HG02981 (cell line): ENCODE results near the gene NAP1L4.

Experiments
- ATAC-seq: cut with Tn5 transposase; IDR thresholded peaks from one replicate; pipeline ENCODE4 v1.9.1; 2021; ENCODE audit warnings: mild to moderate bottlenecking, moderate library complexity; ENCODE audit not compliant: unreplicated experiment

NAP1L4 gene

DNA sequence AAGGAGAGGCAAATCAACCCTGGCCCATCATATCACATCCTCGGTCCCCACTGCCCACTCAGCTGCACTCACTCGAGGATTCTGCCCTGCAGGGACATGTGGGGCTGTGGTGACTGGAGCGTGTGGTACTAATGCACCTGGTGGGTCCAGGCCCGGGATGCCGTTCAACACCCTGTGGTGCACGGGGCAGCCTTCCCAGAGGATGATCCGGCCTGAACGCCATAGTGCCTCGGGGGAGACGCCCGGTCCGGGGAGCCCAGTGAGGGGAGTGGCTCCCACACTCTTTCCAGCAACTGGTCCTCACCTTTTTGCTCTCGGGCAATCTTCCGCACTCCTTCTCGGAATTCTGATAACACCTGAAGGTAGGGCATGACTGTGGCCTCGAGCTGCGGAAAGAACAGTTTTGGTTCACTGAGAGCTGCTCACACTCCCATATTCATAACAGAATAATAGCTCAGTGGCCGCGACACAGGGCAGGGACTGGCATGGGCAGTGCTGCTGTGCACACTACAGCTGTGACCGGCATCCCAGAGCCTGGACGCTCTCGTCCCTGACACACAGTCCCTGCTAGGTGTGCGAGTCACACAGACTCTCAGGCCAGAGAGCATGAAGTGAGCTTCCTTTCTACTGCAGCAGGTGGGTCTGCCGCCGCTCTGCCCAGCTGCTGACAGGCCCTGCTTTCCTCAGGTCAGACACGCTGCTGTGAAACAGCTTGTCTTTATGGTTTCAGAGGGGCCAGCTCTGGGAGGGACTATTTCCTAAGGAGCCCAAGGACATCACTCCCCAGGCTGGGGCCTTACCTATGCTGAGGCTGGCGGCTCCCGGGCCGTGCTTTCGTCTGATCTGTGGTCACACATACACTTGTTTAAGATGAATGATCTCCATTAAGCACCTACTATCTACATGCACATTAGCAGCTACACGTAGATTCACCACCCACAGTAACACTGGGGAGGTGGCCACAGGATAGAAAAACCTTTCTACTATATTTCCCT is 20.1 kb upstream of the NAP1L4 start:
- no peak for ATAC-seq

GRCh38 chr11:3010521-3011275 is 18.6 kb upstream of the NAP1L4 start:
- ATAC-seq: no peak

DNA sequence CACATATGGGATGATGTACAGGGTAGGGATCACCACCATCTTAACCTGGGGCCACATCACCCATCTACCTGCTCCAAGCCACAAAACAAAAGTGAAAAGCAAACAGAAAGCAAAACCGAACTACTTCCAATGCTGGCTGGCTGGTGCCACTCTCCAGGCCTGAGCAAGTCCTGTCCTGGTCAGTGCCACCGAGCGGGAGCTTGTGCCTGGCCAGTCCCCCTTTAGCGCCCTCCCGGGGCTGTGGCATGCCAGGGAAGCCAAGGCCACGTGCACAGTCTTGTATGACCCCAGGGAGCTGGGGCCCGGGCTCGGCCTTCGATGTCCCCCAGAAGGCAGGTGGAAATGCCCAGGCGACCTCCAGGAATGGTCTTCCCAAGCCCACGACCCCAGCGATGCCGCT is 17.9 kb upstream of the NAP1L4 start:
- ATAC-seq: no peak

DNA sequence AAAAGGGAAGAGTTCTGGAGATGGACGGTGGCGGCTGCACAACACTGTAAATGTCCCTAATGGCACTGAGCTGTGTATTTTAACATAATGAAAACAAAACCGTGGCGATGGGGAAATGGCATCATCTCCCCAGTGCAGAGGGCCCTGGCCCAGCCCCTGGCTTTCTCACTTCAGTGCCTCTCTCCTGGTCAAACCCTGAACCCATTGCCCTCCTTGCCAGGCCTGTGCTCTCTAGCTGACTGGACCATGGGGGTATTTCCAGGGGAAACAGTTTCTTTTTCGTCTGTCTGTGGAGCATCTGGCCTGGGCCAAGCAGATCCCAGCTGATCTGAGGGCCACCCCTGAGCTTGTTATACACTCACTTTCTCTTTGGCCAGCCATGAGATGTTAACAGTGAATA is 17.4 kb upstream of the NAP1L4 start:
- ATAC-seq: no peak

DNA sequence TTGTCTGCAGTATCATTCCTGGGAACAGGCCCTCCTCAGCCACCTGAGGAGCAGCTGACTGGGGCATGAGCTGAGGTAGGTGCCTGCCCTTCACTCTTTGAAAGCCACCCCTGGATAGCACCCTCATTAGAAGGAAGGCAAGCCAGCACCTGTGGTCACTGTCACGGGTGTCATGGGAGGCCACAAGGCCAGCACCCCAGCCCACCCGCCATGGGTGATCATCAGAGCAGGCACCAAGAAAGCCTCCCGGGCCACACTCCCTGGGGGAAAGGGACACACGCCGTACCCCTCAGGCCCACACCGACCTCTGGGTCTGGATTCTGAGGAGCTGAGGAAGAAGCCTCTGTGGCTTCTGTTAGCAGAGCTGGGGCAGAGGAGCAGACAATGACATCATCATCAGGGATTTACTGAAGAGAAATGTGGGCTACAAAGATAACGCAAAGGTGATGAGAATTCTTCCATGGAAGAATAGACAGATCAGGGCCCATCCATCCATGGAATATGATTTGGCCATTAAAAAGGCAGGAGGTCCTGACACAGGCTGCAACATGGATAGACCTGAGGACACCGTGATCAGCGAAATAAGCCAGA is 16.7 kb upstream of the NAP1L4 start:
- ATAC-seq: no peak

DNA sequence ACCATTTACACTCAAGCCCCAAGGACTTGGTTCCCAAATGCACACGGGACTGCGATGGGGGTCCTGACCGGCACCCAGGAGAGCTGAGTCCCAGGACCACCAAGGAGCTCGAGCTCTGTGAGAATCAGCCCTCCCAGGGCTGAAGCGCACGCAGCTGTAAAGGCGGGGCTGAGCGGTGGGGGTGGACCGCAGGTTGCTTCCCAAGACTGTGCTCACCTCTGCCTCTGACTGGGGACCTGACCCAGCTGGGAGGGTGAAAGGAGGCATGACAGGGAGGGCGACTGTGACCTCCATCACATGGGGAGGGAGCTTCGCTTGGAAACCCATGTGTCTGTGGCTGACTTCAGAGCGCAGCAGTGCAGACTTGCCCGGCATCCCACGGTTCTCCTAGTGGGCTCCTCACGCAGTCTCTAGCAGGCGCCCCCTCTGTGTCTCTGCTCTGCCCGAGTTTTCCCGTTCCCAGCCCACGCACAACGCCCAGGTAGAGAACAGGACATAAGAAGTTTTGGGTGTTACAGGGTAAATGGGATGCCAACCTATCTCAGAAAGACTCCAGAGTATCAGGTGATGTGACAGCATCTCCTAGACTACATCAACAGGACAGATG is 15.4 kb upstream of the NAP1L4 start:
- no peak for ATAC-seq

- no peak for ATAC-seq
Observed at GRCh38 chr11:3006505-3007260, 14.6 kb upstream of the NAP1L4 start.

GRCh38 chr11:3004481-3004880 is 12.4 kb upstream of the NAP1L4 start:
- ATAC-seq: no peak

DNA sequence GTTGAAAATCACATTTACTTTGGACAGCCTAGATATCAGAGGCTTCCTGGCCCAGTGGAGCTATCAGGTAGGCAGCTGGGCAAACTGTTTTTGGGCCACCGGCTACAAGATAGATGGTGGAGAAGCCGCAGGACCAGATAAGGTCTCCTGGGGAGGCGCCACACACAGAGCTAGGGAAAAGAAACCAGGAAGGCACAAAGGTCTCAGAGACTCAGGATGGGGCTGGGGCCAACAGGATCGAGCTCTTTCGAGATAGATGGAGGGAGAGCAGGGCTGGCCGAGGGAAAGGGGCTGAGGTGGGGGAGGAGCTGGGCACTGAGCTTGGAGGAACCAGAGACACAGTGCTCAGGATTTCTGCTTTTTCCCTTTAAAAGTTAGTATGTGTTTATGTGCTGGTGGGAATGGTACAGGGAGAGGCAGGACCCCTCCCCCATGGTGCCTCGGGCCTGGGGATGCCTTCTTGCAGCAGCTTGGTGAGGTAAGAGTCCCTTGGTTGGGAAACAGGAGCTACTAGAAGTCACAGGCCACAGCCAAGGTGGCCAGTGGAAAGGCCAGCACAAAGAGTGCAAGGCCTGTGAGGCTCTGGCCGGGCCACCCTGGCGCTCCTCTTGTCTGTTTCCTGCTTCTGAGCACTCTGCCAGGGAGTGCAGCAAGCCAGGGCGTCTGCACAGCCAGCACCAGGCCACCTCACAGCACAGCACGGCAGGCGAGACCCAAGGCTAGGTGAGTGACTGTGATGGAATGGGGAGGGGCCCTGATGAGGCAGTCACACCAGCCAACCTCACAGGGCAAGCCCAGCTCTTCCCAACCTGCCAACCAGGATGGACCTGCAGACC is 11.5 kb upstream of the NAP1L4 start:
- ATAC-seq: no peak

GRCh38 chr11:3002871-3003270 is 10.7 kb upstream of the NAP1L4 start:
- no peak for ATAC-seq

GRCh38 chr11:3002351-3002861 is 10.3 kb upstream of the NAP1L4 start:
- ATAC-seq: no peak

GRCh38 chr11:3001496-3001895 is 9.4 kb upstream of the NAP1L4 start:
- no peak for ATAC-seq

DNA sequence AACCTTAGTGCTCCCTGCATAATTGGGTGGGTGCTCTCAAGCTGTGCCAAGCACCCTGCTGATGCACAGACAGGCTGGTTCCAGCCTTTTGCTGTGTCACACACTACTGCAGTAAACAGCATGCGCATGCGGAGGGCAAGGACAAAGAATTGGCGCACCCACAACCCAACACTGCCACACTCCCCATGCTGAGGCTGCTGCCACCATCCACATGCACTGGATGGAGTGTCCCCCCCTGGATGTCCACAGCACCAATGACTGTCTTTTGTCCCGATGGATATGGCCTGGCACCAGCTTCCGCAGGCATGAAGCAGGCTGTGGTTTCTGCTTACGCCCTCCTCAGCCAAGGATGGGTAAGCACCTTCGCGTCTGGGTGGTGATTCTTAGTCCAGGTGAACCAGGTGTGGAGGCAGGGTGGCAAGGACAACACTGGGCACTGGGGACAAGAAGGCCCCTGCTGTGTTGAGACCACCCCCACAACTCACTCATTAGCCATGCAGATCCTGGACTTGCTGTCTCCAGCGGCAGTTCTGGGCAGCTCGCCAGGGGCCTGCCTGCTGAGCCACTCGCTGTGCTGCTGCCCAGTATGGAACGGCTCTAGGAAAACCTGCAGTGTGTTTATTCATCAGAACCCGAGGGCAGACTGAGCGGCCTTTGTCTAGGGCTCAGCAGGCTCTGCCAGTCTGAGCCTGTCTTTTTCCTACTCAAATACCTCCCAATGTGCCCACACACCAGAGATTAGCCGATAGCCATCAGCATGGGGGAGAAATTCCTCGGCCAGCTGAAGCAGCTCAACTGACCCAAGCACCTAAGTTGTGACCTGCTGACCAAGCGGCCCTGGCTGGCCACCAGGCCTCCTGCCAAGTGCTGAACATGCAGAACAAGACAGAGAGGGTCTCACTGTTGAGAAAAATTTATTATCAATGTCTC is 8.2 kb upstream of the NAP1L4 start:
- ATAC-seq: no peak

GRCh38 chr11:2999464-2999998 is 7.4 kb upstream of the NAP1L4 start:
- ATAC-seq: no peak

DNA sequence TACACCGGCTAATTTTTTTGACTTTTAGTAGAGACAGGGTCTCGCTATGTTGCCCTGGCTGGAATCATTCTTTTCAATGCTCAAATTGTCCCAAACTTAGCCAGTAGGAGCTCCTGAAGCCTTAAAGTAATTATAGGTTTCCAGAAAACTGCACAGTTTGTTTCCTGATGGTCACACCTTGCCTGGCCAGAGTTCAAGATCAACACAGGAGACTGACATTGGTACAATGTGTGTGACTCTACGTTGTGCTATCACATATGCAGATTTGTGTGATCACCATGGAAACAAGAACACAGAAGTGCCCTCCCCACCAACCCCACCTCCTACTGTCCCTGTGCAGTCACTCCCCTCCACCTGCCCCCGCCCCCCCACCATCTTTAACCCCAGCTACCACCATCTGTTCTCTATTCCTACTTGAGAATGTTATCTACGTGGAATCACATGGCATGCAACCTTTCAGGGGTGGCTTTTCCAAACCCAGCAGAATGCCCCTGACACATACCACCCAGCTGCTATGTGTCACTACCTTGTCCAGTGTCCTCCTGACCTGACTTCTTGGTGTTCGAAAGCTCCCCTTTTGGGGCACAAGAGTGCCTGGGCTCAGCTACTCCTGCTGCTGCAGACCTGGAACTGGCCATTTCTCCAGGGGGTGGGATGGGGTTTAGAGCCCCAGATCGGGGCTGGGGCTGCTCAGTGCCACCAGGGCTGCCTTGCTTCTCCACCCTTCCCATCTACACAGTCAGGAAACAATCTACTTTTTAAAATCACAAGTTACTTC is 6.1 kb upstream of the NAP1L4 start:
- ATAC-seq: no peak

GRCh38 chr11:2997406-2997805 is 5.3 kb upstream of the NAP1L4 start:
- no peak for ATAC-seq

- ATAC-seq: no peak
Observed at GRCh38 chr11:2996976-2997375, 4.8 kb upstream of the NAP1L4 start.
